ENCODE results near the gene KIRREL3.

KIRREL3 gene

DNA sequence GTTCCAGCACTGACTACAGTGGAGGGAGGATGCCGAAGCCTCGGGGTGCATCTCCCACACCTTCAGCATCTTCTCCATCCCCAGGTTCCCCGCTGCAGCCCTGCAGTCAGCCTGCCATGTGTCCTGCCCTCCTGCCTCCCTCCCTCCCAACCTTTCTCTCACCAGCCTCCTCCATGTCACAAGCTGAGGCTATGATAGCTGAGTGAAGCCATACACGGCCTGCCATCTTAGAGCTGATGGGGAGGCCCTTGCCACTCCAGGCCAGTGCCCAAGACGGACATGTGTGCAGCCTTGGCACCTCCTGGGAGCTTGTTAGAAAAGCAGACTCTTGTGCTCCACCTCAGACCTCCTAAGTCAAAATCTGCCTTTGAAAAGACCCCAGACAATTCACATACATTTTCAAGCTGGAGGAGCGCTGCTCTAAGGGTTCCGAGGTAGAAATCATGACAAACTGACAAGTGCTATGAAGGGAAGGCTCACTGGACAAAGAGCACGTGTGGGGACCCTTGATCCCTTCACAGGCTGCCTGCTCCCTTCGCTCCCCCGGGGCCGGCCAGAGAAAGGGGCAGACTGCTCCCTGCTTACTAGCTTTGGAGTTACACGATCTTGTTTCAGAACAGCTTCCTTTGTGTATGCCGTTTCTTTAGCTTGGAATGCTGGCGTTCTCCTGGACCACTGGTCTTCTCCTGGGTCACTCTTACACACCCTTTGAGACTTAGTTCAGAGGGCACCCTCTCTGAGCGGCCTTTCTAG lies 521.2 kb downstream of the KIRREL3 start:
- DNase-seq, result no peak

DNA sequence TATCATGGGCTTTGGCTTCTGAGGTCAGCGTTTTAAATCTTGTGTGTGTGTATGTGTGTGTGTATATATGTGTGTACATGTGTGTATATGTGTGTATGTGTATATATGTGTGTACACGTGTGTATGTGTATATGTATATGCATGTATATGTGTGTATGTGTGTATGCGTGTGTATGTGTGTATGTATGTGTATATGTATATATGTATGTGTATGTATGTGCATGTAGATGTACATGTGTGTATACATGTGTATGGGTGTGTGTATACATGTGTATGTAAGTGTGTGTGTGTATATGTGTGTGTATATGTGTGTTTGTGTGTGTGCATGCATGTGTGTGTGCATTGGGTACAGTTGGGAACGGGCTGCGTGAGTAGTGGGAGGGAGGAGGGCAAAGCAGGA lies 522.1 kb downstream of the KIRREL3 start:
- DNase-seq, result no peak

- DNase-seq, result no peak
Measured at GRCh38 chr11:126477535-126478305, 522.9 kb downstream of the KIRREL3 start.

DNA sequence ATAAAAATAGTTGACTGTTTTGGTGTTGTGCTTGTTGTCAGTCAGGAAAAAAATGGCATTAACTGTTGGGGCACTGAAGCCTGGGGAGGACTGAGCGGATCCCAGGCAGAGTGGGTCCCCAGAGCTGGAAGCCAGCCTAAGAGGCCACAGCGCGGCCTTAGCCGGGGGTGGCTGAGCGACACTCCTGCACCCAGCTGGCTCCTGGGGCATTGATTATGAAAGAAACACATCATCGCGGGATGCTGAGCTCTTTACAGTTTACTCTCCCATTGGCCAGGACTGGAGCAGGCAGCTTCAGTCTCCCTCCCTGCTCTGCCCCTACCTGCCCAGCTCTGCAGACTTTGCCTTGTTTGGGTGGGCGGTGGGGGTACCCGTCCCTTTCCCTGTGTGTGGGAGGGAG lies 523.6 kb downstream of the KIRREL3 start:
- no peak for DNase-seq

GRCh38 chr11:126476266-126476924 lies 524.2 kb downstream of the KIRREL3 start:
- no peak for DNase-seq

GRCh38 chr11:126475014-126475991 lies 525.3 kb downstream of the KIRREL3 start:
- no peak for DNase-seq

DNA sequence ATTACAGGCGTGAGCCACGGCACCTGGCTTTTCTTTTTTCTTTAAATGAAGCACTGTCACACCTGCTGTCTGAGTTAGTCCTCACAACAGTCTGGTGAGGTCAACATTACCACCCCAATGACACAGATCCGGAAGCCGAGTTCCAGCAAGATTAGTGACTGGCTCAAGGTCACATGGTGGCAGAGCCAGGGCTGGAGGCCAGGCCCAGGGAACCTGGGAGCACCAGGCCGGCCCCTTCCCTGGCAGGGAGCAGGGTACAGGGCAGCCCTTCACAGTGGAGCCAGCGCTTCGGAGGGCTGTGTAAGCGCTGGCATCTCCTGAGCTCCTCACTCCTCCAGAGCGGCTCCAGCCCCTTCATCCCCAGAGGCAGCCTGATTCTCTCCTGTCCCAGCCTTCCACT lies 526.4 kb downstream of the KIRREL3 start:
- no peak for DNase-seq

GRCh38 chr11:126473269-126473668 lies 527.3 kb downstream of the KIRREL3 start:
- DNase-seq, result no peak

GRCh38 chr11:126469311-126469710 lies 531.3 kb downstream of the KIRREL3 start:
- DNase-seq, result no peak

DNA sequence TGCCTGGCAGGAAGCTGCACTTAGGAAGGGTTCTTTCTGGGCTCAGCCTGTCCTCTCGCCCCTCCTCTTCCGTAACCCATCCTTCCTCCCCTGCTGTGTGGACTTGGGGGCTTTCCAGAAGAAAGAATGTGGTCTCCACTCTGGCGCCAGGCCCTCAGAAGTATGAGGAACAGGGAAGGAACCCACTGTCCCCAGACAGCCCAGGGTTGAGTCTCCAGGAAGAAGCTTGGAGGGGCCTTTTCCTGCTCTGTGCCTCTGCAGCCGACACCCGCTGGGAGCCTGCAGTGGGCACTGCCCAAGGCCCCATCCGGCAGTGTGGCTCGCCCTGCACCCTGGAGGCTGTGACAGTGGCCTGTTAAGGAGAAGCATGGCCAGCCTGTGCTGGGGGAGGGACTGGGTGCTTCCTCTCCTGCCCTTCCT lies 532.5 kb downstream of the KIRREL3 start:
- DNase-seq, result peak; percentile 78

DNA sequence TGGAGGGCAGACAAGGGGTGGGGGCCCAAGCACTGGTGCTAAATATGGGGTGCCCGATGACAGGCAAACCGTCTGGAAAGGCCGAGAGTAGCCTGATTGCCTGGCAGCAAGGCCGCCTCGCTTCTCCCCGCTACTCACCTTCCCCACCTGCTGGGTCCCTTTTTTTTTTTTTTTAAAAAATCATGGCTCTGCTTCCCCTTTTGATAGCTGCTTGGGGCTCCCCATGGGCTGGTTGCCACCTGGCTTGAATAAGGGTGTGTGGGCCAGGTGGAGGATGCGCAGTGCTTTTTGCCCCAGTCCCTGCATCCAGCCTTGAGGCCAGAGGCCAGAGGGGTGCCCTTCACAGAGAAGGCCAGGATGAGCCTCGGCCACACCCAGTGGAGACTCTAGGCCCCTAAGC lies 533.1 kb downstream of the KIRREL3 start:
- no peak for DNase-seq

GRCh38 chr11:126467046-126467370 lies 533.6 kb downstream of the KIRREL3 start:
- DNase-seq, result no peak

- DNase-seq, result no peak
Measured at GRCh38 chr11:126466236-126467045, 534.1 kb downstream of the KIRREL3 start.

DNA sequence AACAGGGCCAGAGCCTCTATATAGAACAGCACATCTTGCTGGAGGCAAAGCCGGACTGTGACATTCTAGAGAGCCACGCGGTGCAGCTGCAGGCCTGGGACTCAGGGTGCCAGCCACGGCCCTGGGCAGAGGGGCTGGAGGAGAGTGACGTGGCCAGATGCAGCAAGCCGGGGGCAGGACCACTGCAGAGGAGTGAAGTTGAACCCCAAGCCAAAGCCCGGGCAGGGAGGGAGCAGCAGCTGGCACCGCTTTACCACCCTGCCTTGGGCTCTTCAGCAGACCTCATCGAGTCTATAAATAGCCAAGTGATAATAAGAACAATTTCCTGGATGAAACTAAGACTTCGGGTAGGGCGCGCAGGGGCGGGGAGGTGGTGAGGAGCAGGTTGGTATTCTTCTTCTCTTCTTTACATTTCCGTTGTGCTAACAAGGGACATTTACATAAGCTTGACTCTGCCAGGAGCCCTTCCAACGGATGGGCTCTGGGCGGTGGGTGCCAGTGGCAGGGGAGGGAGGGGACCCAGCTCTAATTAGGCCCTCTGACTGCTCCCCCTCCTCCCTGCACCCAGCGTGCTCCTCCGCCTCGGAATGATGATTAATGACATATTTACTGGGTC lies 534.9 kb downstream of the KIRREL3 start:
- DNase-seq, result no peak

GRCh38 chr11:126464796-126465195 lies 535.8 kb downstream of the KIRREL3 start:
- DNase-seq, result no peak

GRCh38 chr11:126462422-126462821 lies 538.1 kb downstream of the KIRREL3 start:
- DNase-seq, result no peak

GRCh38 chr11:126461996-126462395 lies 538.6 kb downstream of the KIRREL3 start:
- no peak for DNase-seq

- DNase-seq, result no peak
Measured at GRCh38 chr11:126461096-126461440, 539.5 kb downstream of the KIRREL3 start.

DNA sequence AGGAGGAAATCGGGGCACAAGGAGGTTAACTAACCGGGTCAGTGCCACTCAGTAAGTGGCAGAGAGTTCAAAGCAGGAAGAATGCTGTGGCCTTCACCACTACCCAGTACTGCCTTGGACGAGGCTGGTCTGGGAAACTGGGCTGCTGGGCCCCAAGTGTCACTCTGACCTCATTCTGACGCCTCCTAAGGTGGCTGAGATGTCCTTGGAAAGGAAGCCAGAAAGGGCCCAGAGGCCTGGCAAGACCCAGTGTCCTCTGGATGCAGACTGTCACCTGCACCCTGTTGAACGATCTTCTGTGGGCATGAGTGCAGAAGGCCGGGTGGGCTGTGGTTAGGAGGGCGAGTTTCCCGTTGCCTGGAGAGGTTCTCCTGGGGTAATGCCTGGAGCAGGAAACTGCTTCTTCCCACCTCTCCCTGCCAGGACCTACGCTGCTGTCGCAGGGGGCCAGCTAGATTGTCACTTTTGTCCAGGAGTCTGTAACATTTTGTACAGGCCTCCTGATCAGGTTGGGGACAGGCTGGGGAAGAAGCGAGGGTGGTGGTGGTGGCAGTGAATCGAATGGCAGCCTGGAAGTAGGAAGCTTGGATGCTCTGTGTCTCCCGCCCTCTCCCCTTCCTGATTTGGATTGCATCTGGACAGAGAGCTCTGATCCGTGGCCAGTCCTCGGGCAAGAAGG lies 540.0 kb downstream of the KIRREL3 start:
- no peak for DNase-seq

DNA sequence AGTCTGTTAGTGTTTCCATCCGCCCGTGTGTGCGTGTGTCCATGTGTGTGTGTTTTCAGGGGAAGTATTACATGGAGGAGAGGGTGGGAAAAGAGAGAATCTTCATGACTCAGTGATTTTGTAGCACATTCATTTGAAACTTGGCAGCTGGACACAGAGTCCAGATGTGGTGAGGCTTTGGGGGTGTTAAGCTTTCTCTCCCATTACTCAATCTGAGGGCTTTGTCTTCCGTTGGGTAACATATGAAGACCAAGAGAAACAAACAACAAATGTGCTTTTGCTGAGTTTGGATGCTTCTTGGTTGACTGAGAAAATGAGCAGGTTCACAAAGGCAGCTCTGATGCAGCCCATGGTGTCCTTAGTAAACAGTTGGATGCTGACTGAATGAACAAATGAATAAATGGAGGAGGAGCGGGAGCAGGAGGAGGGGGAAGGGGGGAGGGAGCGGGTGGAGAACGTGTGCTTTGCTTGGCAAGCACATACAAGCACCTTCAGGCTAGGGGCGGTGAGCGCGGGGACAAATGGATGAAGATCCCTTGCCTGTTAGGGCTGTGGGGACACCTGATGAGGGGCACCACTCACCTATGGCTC lies 540.8 kb downstream of the KIRREL3 start:
- DNase-seq, result peak; percentile 79

All from fibroblast of upper back skin (primary cell).